NT2/D1 (cell line): ENCODE results near the gene NDUFS5.

Source experiments
- SUZ12 ChIP-seq: IDR thresholded peaks from 2 replicates; pipeline ENCODE4 v1.6.1; 2011; ENCODE audit not compliant: insufficient read length, insufficient read depth; ENCODE audit errors: extremely low read depth
- YY1 ChIP-seq: IDR thresholded peaks from 2 replicates; pipeline ENCODE4 v1.6.1; 2011; ENCODE audit not compliant: insufficient read length, insufficient read depth

GRCh38 chr1:39081271-39082009, 55.3 kb downstream of the NDUFS5 start:
- TF ChIP-seq SUZ12 (no peak), YY1 (no peak)
